Measurements from ENCODE around the gene SUPT6H. TPM values are rescaled to one million over a fixed set of nuclear protein-coding genes. Genes with fewer than 3 reads are reported as not detected.

SUPT6H gene
- total and polyA plus RNA-seq, 2 of the 8 experiments (the other 6 are each of a cell fraction or from before 2014, with no cell fraction given): 32.0 to 59.9 TPM

- peaks cover 16 to 26% (median 21%) of the 10 kb centered on the region in 4 experiments for H3K36me3 ChIP-seq (ENCODE audit: control insufficient read depth in 2 of 4, insufficient read depth in 4 of 4, low read length in 3 of 4)
- WGBS, 2 experiments (ENCODE audit: extremely low coverage in 1 of 2, insufficient coverage in 1 of 2, insufficient read length in 1 of 2, insufficient replicate concordance in 2 of 2, low coverage in 1 of 2, low lambda C conversion rate in 2 of 2, missing lambda C conversion rate in 1 of 2): 2% methylated on average over 43 of the region's 70 CpGs; no CpG with 5 or more reads in 1 of the 2 experiments
- H4K5ac ChIP-seq (ENCODE audit: insufficient read length, low read depth, low read length): peak within 1 kb of the TSS; percentile 95
- no peak within 1 kb of the TSS for H3K14ac ChIP-seq (ENCODE audit: insufficient read length)
- no peak within 1 kb of the TSS for H3K23ac ChIP-seq (ENCODE audit: insufficient read length)
- H4K91ac ChIP-seq (replicated peaks; ENCODE audit: insufficient read length, low read length): peak within 1 kb of the TSS; percentile 91
- H2BK120ac ChIP-seq (replicated peaks; ENCODE audit: low read depth, low read length): peak within 1 kb of the TSS; percentile 25
- H3K9me3 ChIP-seq (ENCODE audit: insufficient read depth in 2 of 2, low read depth in 1 of 2, low read length in 1 of 2): no peaks in the 10 kb centered on the region
- peak within 1 kb of the TSS; percentile 95 for H3K4ac ChIP-seq (replicated peaks; ENCODE audit: insufficient read length, low read depth, low read length)
- ChIA-PET POLR2A (ENCODE audit: partially characterized antibody) (interaction anchor here (0.7 to 15.3 kb wide), 23 partner anchors 11 to 209 kb away, joined by 3 to 813 read pairs (median 4); partner anchors contain the start of genes NEK8, PROCA1, RPL23A and TLCD1), CTCF (ENCODE audit: partially characterized antibody) (interaction anchor here (0.7 to 5.6 kb wide), 7 partner anchors 8 to 160 kb away, joined by 3 to 70 read pairs (median 4); partner anchors contain the start of genes NEK8, RPL23A and TLCD1)
- H3K23me2 ChIP-seq (ENCODE audit: low read depth, low read length): peaks cover 23% of the 10 kb centered on the region
- H2BK15ac ChIP-seq (ENCODE audit: low read length): peak within 1 kb of the TSS; percentile 72; the same call in 1 of the 2 replicates
- peak within 1 kb of the TSS; percentile 32; the same call in 1 of the 2 replicates for H2BK20ac ChIP-seq (ENCODE audit: low read length)
- H3K27me3 ChIP-seq (replicated peaks in 1 of 4; ENCODE audit: control insufficient read depth in 3 of 4, extremely low read depth in 1 of 4, insufficient read depth in 3 of 4, low read length in 3 of 4): no peaks in the 10 kb centered on the region
- peak within 1 kb of the TSS; percentile 94 to 99 (median 98) for H3K4me3 ChIP-seq (ENCODE audit: extremely low read depth in 1 of 4, insufficient read depth in 2 of 4, low read depth in 3 of 4, low read length in 4 of 4)
- H2BK12ac ChIP-seq (ENCODE audit: low read depth, low read length): peak within 1 kb of the TSS; percentile 80; the same call in 1 of the 2 replicates
- H2AK5ac ChIP-seq (ENCODE audit: low read depth, low read length): peak within 1 kb of the TSS; percentile 70; the same call in 1 of the 2 replicates
- H4K8ac ChIP-seq (ENCODE audit: extremely low read depth, insufficient read depth, low read length): peak within 1 kb of the TSS; percentile 100
- FAIRE-seq (no peak), DNase-seq (ENCODE audit: low read depth in 1 of 2, low spot score in 2 of 2) (peak in 1 of 2 experiments; percentile 87)
- peaks cover 20 to 25% of the 10 kb centered on the region in 2 experiments for H4K20me1 ChIP-seq (replicated peaks in 1 of 2; ENCODE audit: control insufficient read depth in 1 of 2, insufficient read depth in 2 of 2, low read length in 2 of 2)
- H3K4me2 ChIP-seq (ENCODE audit: insufficient read depth in 1 of 2, low read depth in 2 of 2, low read length in 2 of 2): peak within 1 kb of the TSS; percentile 92 to 93
- H3K79me1 ChIP-seq (ENCODE audit: low read depth, low read length): peaks cover 14% of the 10 kb centered on the region; the same call in 1 of the 2 replicates
- peak within 1 kb of the TSS; percentile 99 for H3K27ac ChIP-seq (ENCODE audit: low read depth, low read length)
- peak within 1 kb of the TSS; percentile 97 for H3K18ac ChIP-seq (ENCODE audit: extremely low read depth, low read length)
- peak within 1 kb of the TSS; percentile 78 to 98 (median 97) for H3K9ac ChIP-seq (replicated peaks in 1 of 4; ENCODE audit: extremely low read depth in 1 of 4, low read depth in 3 of 4, low read length in 3 of 4)
- peaks cover 19 to 37% of the 10 kb centered on the region in 2 experiments for H3K79me2 ChIP-seq (ENCODE audit: control insufficient read depth in 1 of 2, insufficient read depth in 2 of 2, low read length in 2 of 2)
- no peak within 1 kb of the TSS for H2AFZ ChIP-seq (ENCODE audit: low read length)
- peaks cover 0 to 30% (median 24%) of the 10 kb centered on the region in 4 experiments; a peak in 6 of 7 replicates for H3K4me1 ChIP-seq (replicated peaks in 1 of 4; ENCODE audit: control insufficient read depth in 3 of 4, insufficient read depth in 4 of 4, low read length in 3 of 4)
- peak within 1 kb of the TSS; percentile 98 for H3K56ac ChIP-seq (replicated peaks; ENCODE audit: insufficient read length, low read depth, low read length)
- H2BK5ac ChIP-seq (ENCODE audit: low read depth, low read length): peak within 1 kb of the TSS; percentile 99
- TF ChIP-seq CREB1 (IDR thresholded peaks at IDR 0.05) (no peak; the same call in 1 of the 2 replicates), TEAD4 (IDR thresholded peaks at IDR 0.05; ENCODE audit: low read depth, low read length) (0 out of 2 replicates have a peak, but pooled peaks have one; percentile 15), EP300 (IDR thresholded peaks at IDR 0.05; ENCODE audit: borderline replicate concordance in 1 of 2, low read depth in 2 of 2, low read length in 2 of 2) (no peak), RAD21 (IDR thresholded peaks at IDR 0.05 in 1 of 2, conservative IDR thresholded peaks at IDR 0.05 in 1 of 2; ENCODE audit: low read depth in 2 of 2, low read length in 2 of 2) (no peak), SP4 (IDR thresholded peaks at IDR 0.05; ENCODE audit: low read length) (no peak), SP1 (IDR thresholded peaks at IDR 0.05; ENCODE audit: low read depth, low read length) (peak; percentile 50; the same call in 1 of the 2 replicates)
- TF ChIP-seq, protein P1, sequence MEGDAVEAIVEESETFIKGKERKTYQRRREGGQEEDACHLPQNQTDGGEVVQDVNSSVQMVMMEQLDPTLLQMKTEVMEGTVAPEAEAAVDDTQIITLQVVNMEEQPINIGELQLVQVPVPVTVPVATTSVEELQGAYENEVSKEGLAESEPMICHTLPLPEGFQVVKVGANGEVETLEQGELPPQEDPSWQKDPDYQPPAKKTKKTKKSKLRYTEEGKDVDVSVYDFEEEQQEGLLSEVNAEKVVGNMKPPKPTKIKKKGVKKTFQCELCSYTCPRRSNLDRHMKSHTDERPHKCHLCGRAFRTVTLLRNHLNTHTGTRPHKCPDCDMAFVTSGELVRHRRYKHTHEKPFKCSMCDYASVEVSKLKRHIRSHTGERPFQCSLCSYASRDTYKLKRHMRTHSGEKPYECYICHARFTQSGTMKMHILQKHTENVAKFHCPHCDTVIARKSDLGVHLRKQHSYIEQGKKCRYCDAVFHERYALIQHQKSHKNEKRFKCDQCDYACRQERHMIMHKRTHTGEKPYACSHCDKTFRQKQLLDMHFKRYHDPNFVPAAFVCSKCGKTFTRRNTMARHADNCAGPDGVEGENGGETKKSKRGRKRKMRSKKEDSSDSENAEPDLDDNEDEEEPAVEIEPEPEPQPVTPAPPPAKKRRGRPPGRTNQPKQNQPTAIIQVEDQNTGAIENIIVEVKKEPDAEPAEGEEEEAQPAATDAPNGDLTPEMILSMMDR (IDR thresholded peaks at IDR 0.05; ENCODE audit: control extremely low read depth in 1 of 3, insufficient read depth in 1 of 3, low read depth in 1 of 3, low read length in 3 of 3): peak in 2 of 3 experiments; percentile 8 to 17; a peak in 2 of 4 replicates
These were observed 81.5 kb downstream of the SUPT6H start, which contains the start of gene TRAF4 for GRCh38 chr17:28743243-28744103. TRAF4 (plus strand) TSS chr17:28744011; CDS start chr17:28744113, 102 bp downstream.

All from H1 (cell line).